Measurements from ENCODE around the gene UVRAG.

UVRAG gene

GRCh38 chr11:76026281-76026680 lies 211.3 kb downstream of the UVRAG start:
- no peaks in the 10 kb centered on the region for H3K9me3 Mint-ChIP-seq
- no peak overlapping the region for H3K27ac Mint-ChIP-seq (ENCODE audit: low read depth)
- ATAC-seq (replicated peaks; ENCODE audit: extremely low read depth, poor library complexity, severe bottlenecking): no peak
- peaks cover 10% of the 10 kb centered on the region for H3K4me1 Mint-ChIP-seq
- no peak overlapping the region for H3K4me3 Mint-ChIP-seq
- no peak for DNase-seq (ENCODE audit: low spot score in 2 of 2)
- no peaks in the 10 kb centered on the region for H3K27me3 Mint-ChIP-seq
- peaks cover 12% of the 10 kb centered on the region for H3K36me3 Mint-ChIP-seq (ENCODE audit: insufficient read depth)

- H3K27me3 Mint-ChIP-seq: no peaks in the 10 kb centered on the region
- no peak overlapping the region for H3K4me3 Mint-ChIP-seq
- no peaks in the 10 kb centered on the region for H3K9me3 Mint-ChIP-seq
- peaks cover 14% of the 10 kb centered on the region for H3K36me3 Mint-ChIP-seq (ENCODE audit: insufficient read depth)
- no peak overlapping the region for H3K27ac Mint-ChIP-seq (ENCODE audit: low read depth)
- DNase-seq (ENCODE audit: low spot score in 2 of 2) (no peak), ATAC-seq (replicated peaks; ENCODE audit: extremely low read depth, poor library complexity, severe bottlenecking) (no peak)
- peaks cover 10% of the 10 kb centered on the region for H3K4me1 Mint-ChIP-seq
Observed at GRCh38 chr11:76026862-76027261, 211.9 kb downstream of the UVRAG start.

GRCh38 chr11:76030286-76030685 lies 215.3 kb downstream of the UVRAG start:
- Mint-ChIP-seq H3K27ac (ENCODE audit: low read depth) (no peak overlapping the region), H3K9me3 (no peaks in the 10 kb centered on the region), H3K4me1 (no peaks in the 10 kb centered on the region), H3K4me3 (no peak overlapping the region), H3K27me3 (no peaks in the 10 kb centered on the region), H3K36me3 (ENCODE audit: insufficient read depth) (peaks cover 12% of the 10 kb centered on the region)
- DNase-seq (ENCODE audit: low spot score in 2 of 2): no peak
- no peak for ATAC-seq (replicated peaks; ENCODE audit: extremely low read depth, poor library complexity, severe bottlenecking)

GRCh38 chr11:76030968-76031590 lies 216.1 kb downstream of the UVRAG start:
- H3K9me3 Mint-ChIP-seq: no peaks in the 10 kb centered on the region
- H3K36me3 Mint-ChIP-seq (ENCODE audit: insufficient read depth): peaks cover 12% of the 10 kb centered on the region
- no peaks in the 10 kb centered on the region for H3K27me3 Mint-ChIP-seq
- H3K4me1 Mint-ChIP-seq: no peaks in the 10 kb centered on the region
- no peak for DNase-seq (ENCODE audit: low spot score in 2 of 2)
- no peak for ATAC-seq (replicated peaks; ENCODE audit: extremely low read depth, poor library complexity, severe bottlenecking)
- H3K4me3 Mint-ChIP-seq: no peak overlapping the region
- H3K27ac Mint-ChIP-seq (ENCODE audit: low read depth): no peak overlapping the region

- Mint-ChIP-seq H3K9me3 (no peaks in the 10 kb centered on the region), H3K27ac (ENCODE audit: low read depth) (no peak overlapping the region), H3K4me1 (no peaks in the 10 kb centered on the region), H3K36me3 (ENCODE audit: insufficient read depth) (peaks cover 8% of the 10 kb centered on the region), H3K4me3 (no peak overlapping the region), H3K27me3 (no peaks in the 10 kb centered on the region)
- ATAC-seq (replicated peaks; ENCODE audit: extremely low read depth, poor library complexity, severe bottlenecking) (no peak), DNase-seq (ENCODE audit: low spot score in 2 of 2) (no peak)
Observed at GRCh38 chr11:76033699-76034098, 218.7 kb downstream of the UVRAG start.

- Mint-ChIP-seq H3K9me3 (no peaks in the 10 kb centered on the region), H3K27ac (ENCODE audit: low read depth) (no peak overlapping the region), H3K36me3 (ENCODE audit: insufficient read depth) (peaks cover 4% of the 10 kb centered on the region), H3K4me1 (no peaks in the 10 kb centered on the region), H3K27me3 (no peaks in the 10 kb centered on the region), H3K4me3 (no peak overlapping the region)
- ATAC-seq (replicated peaks; ENCODE audit: extremely low read depth, poor library complexity, severe bottlenecking) (no peak), DNase-seq (ENCODE audit: low spot score in 2 of 2) (no peak)
Observed at GRCh38 chr11:76035020-76035419, 220.0 kb downstream of the UVRAG start.

GRCh38 chr11:76038608-76039007 lies 223.6 kb downstream of the UVRAG start:
- DNase-seq (ENCODE audit: low spot score in 2 of 2) (no peak), ATAC-seq (replicated peaks; ENCODE audit: extremely low read depth, poor library complexity, severe bottlenecking) (no peak)
- no peak overlapping the region for H3K4me3 Mint-ChIP-seq
- peaks cover 3% of the 10 kb centered on the region for H3K36me3 Mint-ChIP-seq (ENCODE audit: insufficient read depth)
- no peaks in the 10 kb centered on the region for H3K9me3 Mint-ChIP-seq
- no peaks in the 10 kb centered on the region for H3K27me3 Mint-ChIP-seq
- H3K27ac Mint-ChIP-seq (ENCODE audit: low read depth): no peak overlapping the region
- no peaks in the 10 kb centered on the region for H3K4me1 Mint-ChIP-seq

- no peaks in the 10 kb centered on the region for H3K9me3 Mint-ChIP-seq
- H3K4me3 Mint-ChIP-seq: no peak overlapping the region
- H3K27me3 Mint-ChIP-seq: no peaks in the 10 kb centered on the region
- peaks cover 1% of the 10 kb centered on the region for H3K36me3 Mint-ChIP-seq (ENCODE audit: insufficient read depth)
- no peak overlapping the region for H3K27ac Mint-ChIP-seq (ENCODE audit: low read depth)
- no peak for ATAC-seq (replicated peaks; ENCODE audit: extremely low read depth, poor library complexity, severe bottlenecking)
- no peak for DNase-seq (ENCODE audit: low spot score in 2 of 2)
- H3K4me1 Mint-ChIP-seq: no peaks in the 10 kb centered on the region
Observed at GRCh38 chr11:76041208-76041607, 226.2 kb downstream of the UVRAG start.

GRCh38 chr11:76044750-76045320 lies 229.8 kb downstream of the UVRAG start:
- Mint-ChIP-seq H3K27me3 (no peaks in the 10 kb centered on the region), H3K4me1 (no peaks in the 10 kb centered on the region), H3K9me3 (no peaks in the 10 kb centered on the region), H3K36me3 (ENCODE audit: insufficient read depth) (peaks cover 4% of the 10 kb centered on the region), H3K27ac (ENCODE audit: low read depth) (no peak overlapping the region), H3K4me3 (no peak overlapping the region)
- ATAC-seq (replicated peaks; ENCODE audit: extremely low read depth, poor library complexity, severe bottlenecking): no peak
- no peak for DNase-seq (ENCODE audit: low spot score in 2 of 2)

GRCh38 chr11:76047231-76047630 lies 232.2 kb downstream of the UVRAG start:
- Mint-ChIP-seq H3K27ac (ENCODE audit: low read depth) (no peak overlapping the region), H3K27me3 (no peaks in the 10 kb centered on the region), H3K4me3 (no peak overlapping the region), H3K9me3 (no peaks in the 10 kb centered on the region), H3K36me3 (ENCODE audit: insufficient read depth) (peaks cover 3% of the 10 kb centered on the region), H3K4me1 (peaks cover 6% of the 10 kb centered on the region)
- ATAC-seq (replicated peaks; ENCODE audit: extremely low read depth, poor library complexity, severe bottlenecking) (no peak), DNase-seq (ENCODE audit: low spot score in 2 of 2) (no peak)

- no peaks in the 10 kb centered on the region for H3K27me3 Mint-ChIP-seq
- H3K4me1 Mint-ChIP-seq: peaks cover 8% of the 10 kb centered on the region
- no peak for DNase-seq (ENCODE audit: low spot score in 2 of 2)
- no peak for ATAC-seq (replicated peaks; ENCODE audit: extremely low read depth, poor library complexity, severe bottlenecking)
- no peaks in the 10 kb centered on the region for H3K9me3 Mint-ChIP-seq
- no peak overlapping the region for H3K4me3 Mint-ChIP-seq
- no peak overlapping the region for H3K27ac Mint-ChIP-seq (ENCODE audit: low read depth)
- peaks cover 3% of the 10 kb centered on the region for H3K36me3 Mint-ChIP-seq (ENCODE audit: insufficient read depth)
Observed at GRCh38 chr11:76047766-76048165, 232.8 kb downstream of the UVRAG start.

- Mint-ChIP-seq H3K27ac (ENCODE audit: low read depth) (no peak overlapping the region), H3K27me3 (no peaks in the 10 kb centered on the region), H3K4me1 (peaks cover 8% of the 10 kb centered on the region), H3K9me3 (no peaks in the 10 kb centered on the region), H3K4me3 (no peak overlapping the region), H3K36me3 (ENCODE audit: insufficient read depth) (peaks cover 3% of the 10 kb centered on the region)
- ATAC-seq (replicated peaks; ENCODE audit: extremely low read depth, poor library complexity, severe bottlenecking): no peak
- DNase-seq (ENCODE audit: low spot score in 2 of 2): no peak
Observed at GRCh38 chr11:76048763-76049162, 233.8 kb downstream of the UVRAG start.

- H3K27me3 Mint-ChIP-seq: no peaks in the 10 kb centered on the region
- H3K4me3 Mint-ChIP-seq: no peak overlapping the region
- H3K4me1 Mint-ChIP-seq: peaks cover 15% of the 10 kb centered on the region
- DNase-seq (ENCODE audit: low spot score in 2 of 2): no peak
- no peak overlapping the region for H3K27ac Mint-ChIP-seq (ENCODE audit: low read depth)
- ATAC-seq (replicated peaks; ENCODE audit: extremely low read depth, poor library complexity, severe bottlenecking): no peak
- peaks cover 3% of the 10 kb centered on the region for H3K36me3 Mint-ChIP-seq (ENCODE audit: insufficient read depth)
- H3K9me3 Mint-ChIP-seq: no peaks in the 10 kb centered on the region
Observed at GRCh38 chr11:76049511-76049910, 234.5 kb downstream of the UVRAG start.
